Measurements from ENCODE around the gene CDC14B. TPM values are rescaled to one million over a fixed set of nuclear protein-coding genes. Genes with fewer than 3 reads are reported as not detected.
"Not testable (repeated sequence)": the region's sequence is repeated elsewhere in the genome, so short reads cannot be mapped to it uniquely, and the experiment has no call there.

Gene CDC14B
- 29.2 and 30.5 TPM in 2 replicates for total RNA-seq
- long read RNA-seq, partial matches to known transcripts = 2 of 9 reads
- long read RNA-seq, other reads (novel, unspliced or antisense) = 7 of 9 reads

DNA sequence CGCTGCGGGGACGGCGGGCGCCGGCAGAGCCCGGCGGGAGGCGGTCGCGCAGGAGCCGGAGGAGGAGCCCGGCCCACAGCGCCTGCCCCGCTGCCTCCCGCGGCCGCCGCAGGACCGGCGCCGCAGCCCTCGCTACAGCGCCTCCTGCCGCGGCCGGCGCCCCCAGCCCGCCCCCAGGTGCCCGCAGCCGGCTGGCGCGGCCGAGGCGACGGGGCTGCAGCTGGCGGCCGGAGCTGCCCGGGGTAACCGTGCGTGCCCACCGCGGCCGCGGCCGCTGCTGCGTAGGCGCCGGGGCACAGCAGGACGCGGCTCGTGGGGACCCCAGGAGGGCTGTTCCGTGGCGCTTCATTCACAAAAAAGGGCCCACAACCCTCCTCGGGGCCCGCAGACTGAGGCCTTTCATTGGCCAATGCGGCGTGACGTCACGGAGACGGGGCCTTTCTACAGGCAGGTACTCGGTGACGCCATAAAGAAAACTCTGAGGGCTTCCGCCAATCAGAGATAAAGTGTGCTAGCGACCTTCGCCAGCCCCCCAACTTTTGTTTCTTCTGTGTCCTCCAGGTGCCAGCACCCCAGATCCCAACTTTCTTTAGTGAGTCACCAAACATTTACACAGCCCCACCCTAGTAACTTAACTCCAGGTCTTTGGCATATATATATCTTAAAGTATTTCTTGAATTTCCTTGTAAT lies at the start of gene CDC14B:
Gene CDC14B (minus strand): TSS at position 353 of the 690 bp plus-strand sequence. CDS start 465 bp downstream, outside the sequence.
- H3K4me1 Mint-ChIP-seq = peaks cover 44% of the 10 kb centered on the region
- H3K27me3 Mint-ChIP-seq (ENCODE audit: low read depth) = peaks cover 3% of the 10 kb centered on the region
- DNase-seq (ENCODE audit: low read depth, low spot score) = peak; percentile 90
- H3K4me3 Mint-ChIP-seq = peak within 1 kb of the TSS; percentile 95
- peak within 1 kb of the TSS; percentile 48 for H3K27ac Mint-ChIP-seq (ENCODE audit: unreplicated experiment)
- no peaks in the 10 kb centered on the region for H3K9me3 Mint-ChIP-seq
- TF ChIP-seq, protein P1, sequence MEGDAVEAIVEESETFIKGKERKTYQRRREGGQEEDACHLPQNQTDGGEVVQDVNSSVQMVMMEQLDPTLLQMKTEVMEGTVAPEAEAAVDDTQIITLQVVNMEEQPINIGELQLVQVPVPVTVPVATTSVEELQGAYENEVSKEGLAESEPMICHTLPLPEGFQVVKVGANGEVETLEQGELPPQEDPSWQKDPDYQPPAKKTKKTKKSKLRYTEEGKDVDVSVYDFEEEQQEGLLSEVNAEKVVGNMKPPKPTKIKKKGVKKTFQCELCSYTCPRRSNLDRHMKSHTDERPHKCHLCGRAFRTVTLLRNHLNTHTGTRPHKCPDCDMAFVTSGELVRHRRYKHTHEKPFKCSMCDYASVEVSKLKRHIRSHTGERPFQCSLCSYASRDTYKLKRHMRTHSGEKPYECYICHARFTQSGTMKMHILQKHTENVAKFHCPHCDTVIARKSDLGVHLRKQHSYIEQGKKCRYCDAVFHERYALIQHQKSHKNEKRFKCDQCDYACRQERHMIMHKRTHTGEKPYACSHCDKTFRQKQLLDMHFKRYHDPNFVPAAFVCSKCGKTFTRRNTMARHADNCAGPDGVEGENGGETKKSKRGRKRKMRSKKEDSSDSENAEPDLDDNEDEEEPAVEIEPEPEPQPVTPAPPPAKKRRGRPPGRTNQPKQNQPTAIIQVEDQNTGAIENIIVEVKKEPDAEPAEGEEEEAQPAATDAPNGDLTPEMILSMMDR (conservative IDR thresholded peaks at IDR 0.05) = no peak
- H3K36me3 Mint-ChIP-seq (ENCODE audit: low read depth) = no peaks in the 10 kb centered on the region

DNA sequence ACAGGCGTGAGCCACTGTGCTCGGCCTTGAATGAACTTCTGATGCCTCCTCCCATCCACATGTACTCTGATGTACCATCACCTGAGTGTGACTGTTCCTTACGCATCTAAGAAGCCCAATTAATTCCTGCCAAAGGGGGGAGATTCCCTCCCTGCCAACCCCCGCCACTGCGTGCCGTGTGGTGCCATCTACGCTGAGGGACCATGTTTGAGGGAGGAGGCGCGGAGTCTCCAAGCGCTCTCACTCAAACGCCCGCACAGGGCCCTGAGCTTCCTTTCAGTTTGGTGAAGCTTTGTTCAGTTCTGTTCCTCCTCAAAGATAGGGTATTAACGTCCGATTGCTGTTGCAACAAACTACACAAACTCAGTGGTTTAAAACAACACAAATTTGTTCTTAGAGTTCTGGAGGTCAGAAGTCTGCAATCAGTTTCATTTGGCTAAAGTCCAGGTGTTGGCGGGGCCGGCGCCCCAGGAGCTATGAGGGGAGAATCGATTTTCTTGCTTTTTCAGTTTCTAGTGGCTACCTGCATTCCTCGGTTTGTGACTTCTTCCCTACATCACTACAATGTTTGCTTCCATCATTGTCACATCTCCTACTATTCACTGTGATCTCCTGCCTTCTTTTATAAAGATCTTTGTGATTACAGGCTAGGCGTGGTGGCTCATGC lies 49.4 kb upstream of the CDC14B start:
- no peak for DNase-seq (ENCODE audit: low read depth, low spot score)
- H3K27me3 Mint-ChIP-seq (ENCODE audit: low read depth) = no peaks in the 10 kb centered on the region
- TF ChIP-seq, protein P1 (conservative IDR thresholded peaks at IDR 0.05) = no peak
- H3K9me3 Mint-ChIP-seq = peaks cover 2% of the 10 kb centered on the region
- H3K36me3 Mint-ChIP-seq (ENCODE audit: low read depth) = no peaks in the 10 kb centered on the region
- no peaks in the 10 kb centered on the region for H3K4me1 Mint-ChIP-seq
- no peak overlapping the region for H3K27ac Mint-ChIP-seq (ENCODE audit: unreplicated experiment)
- no peak overlapping the region for H3K4me3 Mint-ChIP-seq

DNA sequence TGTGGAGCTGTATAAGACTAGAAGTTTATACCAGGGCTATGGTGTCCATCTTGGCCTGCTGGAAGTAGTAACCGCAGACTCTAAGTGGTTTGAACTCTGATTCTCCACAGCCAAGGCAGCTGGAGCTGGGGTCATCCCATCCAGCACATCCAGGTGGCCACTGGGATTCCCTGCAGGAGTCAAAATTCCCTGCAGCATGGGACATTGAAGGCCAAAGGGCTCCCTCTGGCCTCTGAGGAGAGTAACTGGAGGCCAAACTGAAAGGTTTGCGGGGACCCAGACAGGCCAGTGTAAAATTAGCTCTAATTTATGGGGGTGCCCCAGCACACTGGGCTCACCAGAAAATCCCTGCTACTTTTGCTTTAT lies 47.7 kb upstream of the CDC14B start:
- Mint-ChIP-seq H3K36me3 (ENCODE audit: low read depth) (no peaks in the 10 kb centered on the region), H3K4me1 (no peaks in the 10 kb centered on the region), H3K4me3 (no peak overlapping the region), H3K27me3 (ENCODE audit: low read depth) (no peaks in the 10 kb centered on the region), H3K9me3 (no peaks in the 10 kb centered on the region), H3K27ac (ENCODE audit: unreplicated experiment) (no peak overlapping the region)
- TF ChIP-seq, protein P1 (conservative IDR thresholded peaks at IDR 0.05) = no peak
- no peak for DNase-seq (ENCODE audit: low read depth, low spot score)

DNA sequence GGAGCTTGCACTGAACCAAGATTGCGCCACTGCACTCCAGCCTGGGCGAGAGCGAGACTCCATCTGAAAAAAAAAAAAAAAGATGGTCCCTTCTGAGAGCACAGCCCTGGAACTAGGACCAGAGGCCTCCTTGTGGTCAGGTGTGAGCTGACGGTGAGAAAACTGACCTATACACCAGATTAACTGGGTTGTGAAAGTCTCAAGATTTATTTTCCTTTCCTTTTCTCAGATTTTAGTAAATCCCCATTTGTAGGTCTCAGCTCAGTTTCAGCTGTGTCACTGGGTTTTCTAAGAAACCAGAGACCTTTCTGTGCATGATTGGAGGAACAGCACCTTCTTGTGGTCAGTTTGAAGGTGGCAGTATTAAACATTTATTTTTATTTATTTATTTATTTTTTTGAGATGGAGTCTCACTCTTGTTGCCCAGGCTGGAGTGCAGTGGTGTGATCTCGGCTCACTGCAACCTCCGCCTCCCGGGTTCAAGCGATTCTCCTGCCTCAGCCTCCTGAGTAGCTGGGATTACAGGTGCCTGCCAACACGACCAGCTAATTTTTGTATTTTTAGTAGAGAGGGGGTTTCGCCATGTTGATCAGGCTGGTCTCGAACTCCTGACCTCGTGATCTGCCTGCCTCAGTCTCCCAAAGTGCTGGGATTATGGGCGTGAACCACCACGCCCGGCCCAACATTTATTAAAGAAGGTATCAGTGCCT lies 47.2 kb upstream of the CDC14B start:
- not testable (repeated sequence) for H3K4me1 Mint-ChIP-seq; H3K36me3 Mint-ChIP-seq (ENCODE audit: low read depth); H3K27me3 Mint-ChIP-seq (ENCODE audit: low read depth); H3K27ac Mint-ChIP-seq (ENCODE audit: unreplicated experiment); DNase-seq (ENCODE audit: low read depth, low spot score); H3K9me3 Mint-ChIP-seq; H3K4me3 Mint-ChIP-seq
- TF ChIP-seq, protein P1 (conservative IDR thresholded peaks at IDR 0.05) = peak; percentile 86

DNA sequence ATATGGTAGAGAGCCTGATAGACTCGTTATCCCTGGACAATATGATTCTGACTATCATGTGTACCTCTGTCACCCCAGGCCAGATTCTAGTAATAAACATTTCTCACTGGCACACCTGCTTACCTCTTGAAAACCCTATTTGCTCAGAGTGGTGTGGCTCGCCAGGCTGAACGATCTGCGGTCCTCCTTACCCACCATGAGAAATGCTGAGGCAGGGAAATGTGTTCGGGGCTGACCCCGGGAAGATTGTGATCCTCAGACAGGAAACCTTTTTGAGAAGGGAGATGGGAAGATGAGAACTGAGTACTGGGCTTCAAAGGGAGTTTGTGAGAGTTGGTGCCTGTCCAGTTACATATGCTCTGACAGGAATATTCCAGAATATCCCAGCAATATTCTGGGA lies 46.1 kb upstream of the CDC14B start:
- Mint-ChIP-seq H3K27ac (ENCODE audit: unreplicated experiment) (no peak overlapping the region), H3K36me3 (ENCODE audit: low read depth) (no peaks in the 10 kb centered on the region), H3K4me3 (no peak overlapping the region), H3K27me3 (ENCODE audit: low read depth) (no peaks in the 10 kb centered on the region), H3K9me3 (no peaks in the 10 kb centered on the region), H3K4me1 (no peaks in the 10 kb centered on the region)
- TF ChIP-seq, protein P1 (conservative IDR thresholded peaks at IDR 0.05) = no peak
- no peak for DNase-seq (ENCODE audit: low read depth, low spot score)
